HFF-Myc (cell line): Measurements from ENCODE around the gene RAP1A.
"Not testable (repeated sequence)": the region's sequence is repeated elsewhere in the genome, so short reads cannot be mapped to it uniquely, and the experiment has no call there.

Experiments
- DNase-seq: peaks from one replicate; pipeline ENCODE4 v3.0.0-alpha.2; 2011; ENCODE audit warnings: low read depth; ENCODE audit errors: extremely low read depth
- H3K4me3 ChIP-seq: replicated peaks from 2 replicates; pipeline ENCODE4 v1.5.1; 2011; ENCODE audit warnings: low read depth, mild to moderate bottlenecking, control low read depth, low read length
- CTCF ChIP-seq: IDR thresholded peaks from 2 replicates; pipeline ENCODE4 v1.5.1; 2012; ENCODE audit warnings: mild to moderate bottlenecking, low read depth, low read length, control low read depth; ENCODE audit errors: missing control alignments

The RAP1A gene

GRCh38 chr1:111738436-111739193 lies 119.0 kb downstream of the RAP1A start:
- TF ChIP-seq CTCF: no peak
- H3K4me3 ChIP-seq: peak overlapping the region; percentile 54
- DNase-seq: no peak

GRCh38 chr1:111739194-111739924 lies 119.8 kb downstream of the RAP1A start, which contains the start of gene INKA2:
TSS of gene INKA2 (minus strand) at chr1:111739395. CDS start at chr1:111739242, 153 bp downstream.
- TF ChIP-seq CTCF: no peak
- peak; percentile 47 for DNase-seq
- peak within 1 kb of the TSS; percentile 54 for H3K4me3 ChIP-seq

- TF ChIP-seq CTCF: no peak
- peak overlapping the region; percentile 54 for H3K4me3 ChIP-seq
- DNase-seq: no peak
Measured at GRCh38 chr1:111739925-111740765, 120.6 kb downstream of the RAP1A start.

GRCh38 chr1:111742292-111742691 lies 122.7 kb downstream of the RAP1A start:
- DNase-seq: not testable (repeated sequence)

GRCh38 chr1:111742938-111743549 lies 123.5 kb downstream of the RAP1A start:
- no peak for TF ChIP-seq CTCF
- no peak for DNase-seq
- H3K4me3 ChIP-seq: no peak overlapping the region

More at GRCh38 chr1:111742292-111742691, 122.7 kb downstream of the RAP1A start:
- H3K4me3 ChIP-seq: not testable (repeated sequence)

- DNase-seq: no peak
- TF ChIP-seq CTCF: no peak
- no peak overlapping the region for H3K4me3 ChIP-seq
Measured at GRCh38 chr1:111743679-111744101, 124.1 kb downstream of the RAP1A start.
